Amygdala (tissue), 56 donors: ENCODE results near the gene NTN5.
A peak's percentile ranks its signal among the peaks of the same experiment; 100 is the strongest.
"Not testable (repeated sequence)": the region's sequence is repeated elsewhere in the genome, so short reads cannot be mapped to it uniquely, and the experiment has no call there.

Experiments used
- DNase-seq, 56 donors: peaks; one replicate each; lab custom pipeline; 2025; lab: John Stamatoyannopoulos, UW

Gene NTN5

DNA sequence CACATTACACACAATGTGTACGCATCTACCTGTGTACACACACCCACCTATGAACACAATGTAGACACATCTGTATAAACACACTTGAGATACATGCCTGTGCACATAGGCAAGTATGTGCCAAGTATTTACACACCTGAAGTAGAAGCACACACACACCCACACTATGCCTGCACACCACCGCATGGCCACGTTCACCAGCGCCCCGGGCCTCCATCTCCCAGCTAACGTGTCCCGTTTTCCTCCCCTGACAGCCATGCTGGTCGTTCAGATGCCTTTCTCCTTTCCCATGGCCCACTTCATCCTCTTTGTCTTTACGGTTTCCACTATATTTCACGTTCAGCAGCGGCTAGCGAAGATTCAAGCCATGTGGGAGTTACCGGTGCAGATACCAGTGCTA is 29.9 kb upstream of the NTN5 start:
- DNase-seq, result no peak

DNA sequence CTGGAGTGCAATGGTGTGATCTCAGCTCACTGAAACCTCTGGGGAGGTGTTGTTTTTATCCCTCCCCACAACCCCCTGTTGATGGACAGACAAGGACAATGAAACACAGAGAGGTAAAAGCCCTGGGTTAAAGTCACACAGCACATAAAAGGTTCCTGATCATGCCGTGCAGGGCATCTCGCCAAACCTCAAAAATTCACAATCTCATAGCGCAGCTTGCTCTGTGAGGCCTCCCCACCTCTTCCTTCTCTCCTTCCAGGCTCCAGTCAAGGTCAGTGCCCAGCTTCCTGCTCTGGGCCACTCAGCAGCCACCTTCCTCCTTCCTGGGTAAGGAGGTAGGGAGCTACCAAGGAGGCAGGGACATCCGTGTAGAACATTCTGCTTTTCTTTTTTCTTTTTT is 25.2 kb upstream of the NTN5 start:
- DNase-seq, result no peak

DNA sequence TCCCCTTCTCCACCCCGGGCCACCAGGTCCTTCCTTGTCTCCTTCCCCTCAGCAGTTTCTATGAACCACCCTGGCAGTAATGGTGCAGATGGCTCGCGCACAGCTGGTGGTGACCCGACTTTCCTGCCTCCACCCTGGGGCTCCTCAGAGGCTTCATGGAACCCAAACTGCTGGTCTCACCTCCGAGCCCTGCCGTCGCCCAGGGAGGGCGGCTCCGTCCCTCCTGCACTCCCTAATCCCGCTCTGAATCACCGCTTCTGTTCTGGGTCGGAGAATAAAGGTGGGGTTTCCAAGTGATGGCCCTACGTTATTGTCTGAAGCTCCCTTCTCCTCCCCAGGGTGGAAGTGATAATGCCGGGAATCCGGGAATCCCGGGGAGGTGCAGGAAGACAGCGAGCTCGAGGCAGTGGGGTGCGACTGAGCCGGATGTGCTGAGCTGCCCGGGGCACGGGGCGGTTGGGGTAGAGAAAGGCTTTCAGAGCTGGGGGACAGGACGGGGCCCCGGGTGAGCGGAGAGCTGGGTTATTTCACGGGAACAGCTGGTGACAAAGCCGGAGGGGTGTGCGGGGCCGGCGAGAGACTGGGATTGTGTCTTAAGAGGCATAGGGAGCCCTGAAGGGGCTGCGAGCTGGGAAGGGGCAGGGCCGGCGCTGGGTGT is 23.7 kb upstream of the NTN5 start:
- DNase-seq, result no peak

DNA sequence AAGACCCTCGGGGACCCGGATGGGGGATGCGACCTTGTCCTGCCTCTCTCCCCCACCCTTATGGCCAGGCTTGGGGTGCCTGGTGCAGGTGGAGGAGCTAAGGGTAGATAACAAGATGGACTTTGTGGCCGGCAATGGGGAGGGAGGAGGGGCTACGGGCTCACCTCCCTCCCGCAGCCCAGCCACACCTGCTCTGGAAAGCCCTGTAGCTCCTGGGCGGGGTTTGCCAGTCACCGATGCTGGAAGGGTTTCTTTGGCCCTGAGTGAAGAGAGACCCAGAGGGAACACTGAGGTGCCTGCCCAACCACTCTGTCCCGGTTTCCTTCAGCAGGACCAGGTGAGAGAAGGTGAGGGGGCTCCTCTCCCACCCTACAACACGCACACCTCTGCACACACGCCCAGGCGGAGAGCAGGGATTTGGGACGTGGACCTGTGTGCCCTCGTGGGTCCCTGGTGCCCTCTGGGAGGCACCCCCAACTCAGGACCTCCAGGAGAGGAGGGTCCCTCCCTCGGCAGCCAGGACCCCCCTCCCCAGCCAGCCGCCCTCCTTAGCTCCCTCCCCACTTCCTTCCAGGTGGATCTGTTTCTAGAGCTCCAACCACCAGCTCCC is 23.0 kb upstream of the NTN5 start, which contains the start of gene FUT2:
Gene FUT2, plus strand, starts transcription at position 229 of the 610 bp plus-strand sequence. CDS start 6,986 bp downstream, outside the sequence.
- no peak for DNase-seq

DNA sequence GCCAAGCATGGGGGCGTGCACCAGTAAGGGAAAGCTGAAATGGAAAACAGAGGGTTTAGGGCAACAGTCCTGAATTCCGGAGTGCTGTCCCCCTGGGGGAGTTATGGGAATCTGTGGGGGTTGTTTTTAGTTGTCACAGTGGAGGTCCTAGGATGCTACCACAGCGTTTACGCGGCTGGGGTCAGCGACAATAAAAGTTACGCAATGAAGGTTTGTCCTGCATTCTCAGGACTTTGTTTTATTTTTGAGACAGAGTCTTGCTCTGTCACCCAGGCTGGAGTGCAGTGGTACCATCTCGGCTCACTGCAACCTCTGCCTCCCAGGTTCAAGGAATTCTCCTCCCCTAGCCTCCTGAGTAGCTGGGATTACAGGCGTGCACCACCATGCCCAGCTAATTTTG is 20.8 kb upstream of the NTN5 start:
- DNase-seq, result not testable (repeated sequence)

DNA sequence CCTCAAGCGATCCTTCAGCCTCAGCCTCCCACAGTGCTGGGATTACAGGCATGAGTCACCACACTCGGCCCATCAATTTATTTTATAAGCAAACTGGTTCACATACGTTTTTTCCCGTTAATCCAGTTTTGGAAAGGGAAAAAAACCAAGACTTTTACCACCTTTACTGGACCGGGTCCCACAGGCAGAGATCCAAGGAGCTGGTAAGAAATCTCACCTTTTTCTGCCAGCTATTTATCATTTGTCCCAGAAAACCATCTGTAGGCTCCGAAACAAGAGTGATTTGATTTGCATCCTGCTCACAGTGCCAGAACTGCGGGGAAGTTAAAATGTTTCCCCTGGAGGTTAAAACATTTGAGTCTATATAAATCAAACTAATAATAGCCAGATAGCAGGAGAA is 16.6 kb upstream of the NTN5 start:
- DNase-seq, result no peak

DNA sequence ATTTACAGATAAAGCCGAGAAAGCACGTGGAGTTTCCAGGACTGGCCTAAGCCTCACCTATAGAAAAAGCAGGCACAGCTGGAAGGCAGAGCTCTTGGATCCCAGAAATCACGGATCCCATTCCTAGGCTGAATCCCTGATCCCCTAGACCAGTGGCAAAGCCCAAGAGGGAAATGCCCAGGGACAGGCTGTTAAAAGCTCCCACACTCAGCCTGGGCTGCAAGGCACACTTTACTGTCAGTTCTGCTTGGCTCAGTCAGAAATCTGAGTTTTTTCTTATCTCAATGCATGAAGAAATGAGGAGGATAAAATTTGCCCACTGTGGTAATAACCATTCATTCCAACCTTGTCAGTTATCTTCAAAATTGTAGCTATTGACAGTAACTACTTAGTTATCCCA is 15.0 kb upstream of the NTN5 start:
- no peak for DNase-seq

DNA sequence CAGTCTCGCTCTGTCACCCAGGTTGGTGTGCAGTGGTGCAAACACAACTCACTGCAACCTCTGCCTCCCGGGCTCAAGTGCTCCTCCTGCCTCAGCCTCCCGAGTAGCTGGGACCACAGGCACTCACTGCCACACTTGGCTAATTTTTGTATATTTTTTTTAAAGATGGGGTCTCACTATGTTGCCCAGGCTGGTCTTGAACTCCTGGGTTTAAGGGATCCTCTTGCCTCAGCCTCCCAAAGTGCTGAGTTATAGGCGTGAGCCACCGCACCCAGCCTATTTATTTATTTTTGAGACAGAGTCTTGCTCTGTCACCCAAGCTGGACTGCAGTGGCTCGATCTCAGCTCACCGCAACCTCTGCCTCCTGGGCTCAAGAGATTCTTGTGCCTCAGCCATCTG is 13.8 kb upstream of the NTN5 start:
- not testable (repeated sequence) for DNase-seq

DNA sequence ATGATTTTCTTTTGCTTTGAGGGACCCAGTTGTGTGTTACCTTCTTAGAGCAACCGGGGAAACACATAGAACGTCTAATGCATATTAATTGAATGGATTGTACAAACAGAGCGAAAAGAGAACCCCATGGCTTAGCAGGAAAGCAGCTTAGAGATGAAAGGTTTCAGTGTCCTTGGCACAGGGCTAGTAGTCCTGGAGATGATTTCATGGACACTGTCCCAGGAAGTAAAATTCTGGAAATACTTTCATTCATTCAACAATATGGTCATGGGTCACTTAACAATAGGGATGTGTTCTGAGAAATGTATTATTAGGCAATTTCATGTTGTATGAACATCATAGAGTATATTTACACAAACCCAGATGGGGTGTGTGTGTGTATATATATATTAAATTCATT is 13.3 kb upstream of the NTN5 start:
- peak in 1 of 56 donors; percentile 23 for DNase-seq

DNA sequence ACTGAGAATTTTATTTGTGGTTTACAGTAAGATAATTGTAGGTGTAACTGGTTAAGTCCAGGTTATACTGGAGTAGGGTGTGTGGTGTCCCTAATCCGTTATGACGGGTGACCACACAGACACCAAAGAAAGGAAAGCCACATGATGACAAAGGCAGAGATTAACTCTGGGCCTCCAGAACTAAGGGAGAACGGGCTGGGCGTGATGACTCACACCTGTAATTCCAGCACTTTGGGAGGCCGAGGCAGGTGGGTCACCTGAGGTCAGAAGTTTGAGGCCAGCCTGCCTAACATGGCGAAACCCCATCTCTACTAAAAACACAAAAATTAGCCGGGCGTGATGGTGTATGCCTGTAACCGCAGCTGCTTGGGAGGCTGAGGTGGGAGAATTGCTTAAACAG is 12.8 kb upstream of the NTN5 start:
- no peak for DNase-seq

DNA sequence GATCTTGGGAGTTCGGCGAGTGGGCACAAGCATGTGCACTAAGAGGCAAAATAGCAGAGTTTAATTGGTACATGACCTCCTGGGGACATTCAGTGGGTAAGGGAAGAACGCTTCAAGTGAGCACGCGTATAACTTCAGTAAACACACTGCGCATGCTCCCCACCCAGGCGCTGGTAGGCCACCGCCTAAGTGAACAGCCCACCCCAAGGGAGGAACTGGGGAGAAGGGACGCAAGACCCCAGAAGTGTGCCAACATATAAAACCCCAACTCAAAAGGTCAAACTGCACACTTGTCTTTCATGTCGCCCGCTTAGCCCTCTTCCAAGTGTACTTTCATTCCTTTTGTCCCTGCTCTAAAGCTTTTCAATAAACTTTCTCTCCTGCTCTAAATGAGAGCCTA is 10.5 kb upstream of the NTN5 start:
- DNase-seq, result peak; percentile 8 to 84 (median 54)

DNA sequence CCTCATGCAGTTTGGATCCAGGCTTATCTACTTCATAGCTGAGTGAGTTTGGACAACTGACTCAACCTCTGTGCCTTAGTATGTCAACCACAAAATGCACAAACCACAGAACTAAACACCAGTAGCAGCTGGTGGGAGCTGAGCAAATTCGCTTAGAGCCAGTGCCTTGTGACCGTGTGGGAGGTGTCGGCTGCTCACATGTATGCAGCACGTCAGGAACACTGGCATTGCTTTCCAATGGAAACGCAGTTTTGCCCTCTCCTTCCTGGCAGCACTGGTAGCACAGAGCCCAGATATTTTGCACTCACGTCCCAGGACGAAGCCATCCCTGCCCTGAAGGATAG is 8.3 kb upstream of the NTN5 start:
- peak in 24 of 56 donors; percentile 4 to 79 (median 22) for DNase-seq

DNA sequence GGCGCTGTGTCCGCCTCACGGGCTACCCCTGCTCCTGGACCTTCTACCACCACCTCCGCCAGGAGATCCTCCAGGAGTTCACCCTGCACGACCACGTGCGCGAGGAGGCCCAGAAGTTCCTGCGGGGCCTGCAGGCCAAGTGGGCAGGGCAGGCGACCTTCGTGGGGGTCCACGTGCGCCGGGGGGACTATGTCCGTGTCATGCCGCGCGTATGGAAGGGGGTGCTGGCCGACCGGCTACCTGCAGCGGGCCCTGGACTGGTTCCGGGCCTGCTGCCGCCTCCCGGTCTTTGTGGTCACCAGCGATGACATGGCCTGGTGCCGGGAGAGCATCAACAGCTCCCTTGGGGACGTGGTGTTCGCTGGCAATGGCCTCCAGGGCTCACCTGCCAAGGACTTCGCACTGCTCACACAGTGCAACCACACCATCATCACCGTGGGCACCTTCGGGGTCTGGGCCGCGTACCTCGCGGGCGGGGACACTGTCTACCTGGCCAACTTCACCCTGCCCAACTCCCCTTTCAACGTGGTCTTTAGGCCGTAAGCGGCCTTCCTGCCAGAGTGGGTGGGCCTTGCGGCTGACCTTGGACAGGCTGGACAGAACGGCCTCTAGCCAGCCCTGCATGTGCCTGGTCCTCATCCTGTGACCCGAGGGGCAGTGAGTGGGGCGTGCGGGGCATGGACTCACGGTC is 7.8 kb upstream of the NTN5 start:
- DNase-seq, result no peak

DNA sequence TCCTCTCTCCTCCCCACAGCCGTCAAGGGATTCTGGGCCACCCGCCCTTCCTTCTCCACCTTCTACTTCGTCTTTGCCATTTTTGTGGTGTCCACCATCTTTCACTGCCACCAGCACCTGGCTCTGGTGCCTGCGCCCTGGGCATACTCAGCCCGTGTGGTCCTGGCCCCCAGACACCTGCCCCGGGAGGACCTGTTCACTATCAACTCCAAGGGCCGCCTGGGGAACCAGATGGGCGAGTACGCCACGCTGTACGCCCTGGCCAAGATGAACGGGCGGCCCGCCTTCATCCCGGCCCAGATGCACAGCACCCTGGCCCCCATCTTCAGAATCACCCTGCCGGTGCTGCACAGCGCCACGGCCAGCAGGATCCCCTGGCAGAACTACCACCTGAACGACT is 7.2 kb upstream of the NTN5 start:
- not testable (repeated sequence) for DNase-seq

DNA sequence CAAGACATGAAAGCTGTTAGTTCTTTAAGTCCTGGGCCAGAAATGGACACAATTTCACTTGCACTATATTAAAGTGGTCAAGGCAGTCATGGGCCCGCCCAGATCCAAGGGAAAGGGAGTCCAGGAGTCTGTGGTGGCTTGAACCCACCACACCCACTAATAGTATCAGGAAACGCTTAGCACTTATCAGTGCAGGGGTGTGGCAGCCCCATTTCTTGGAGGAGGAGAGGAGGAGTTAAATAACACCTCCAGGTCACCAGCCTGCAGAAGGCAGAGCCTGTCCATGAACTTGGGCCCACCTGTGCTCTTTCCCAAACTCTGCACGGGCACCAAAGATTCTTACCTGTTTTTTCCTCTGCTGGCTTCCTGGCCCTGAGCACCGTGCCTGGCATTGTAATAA is 5.4 kb upstream of the NTN5 start:
- no peak for DNase-seq

DNA sequence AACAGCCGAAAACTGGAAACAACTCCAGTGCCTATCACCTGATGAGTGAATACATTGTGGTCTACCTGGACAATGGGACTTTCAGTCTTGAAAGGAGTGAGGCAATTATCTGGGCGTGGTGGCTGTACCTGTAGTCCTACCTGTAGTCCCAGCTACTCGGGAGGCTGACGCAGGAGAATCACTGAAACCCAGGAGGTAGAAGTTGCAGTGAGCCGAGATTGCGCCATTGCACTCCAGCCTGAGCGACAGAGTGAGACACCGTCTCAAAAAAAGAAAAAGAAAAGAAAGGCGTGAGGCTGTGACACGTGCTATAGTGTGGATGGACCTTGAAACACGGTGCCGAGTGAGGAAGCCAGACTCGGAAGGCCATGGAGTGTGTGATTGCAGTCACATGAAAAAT is 4.1 kb upstream of the NTN5 start:
- DNase-seq, result no peak

DNA sequence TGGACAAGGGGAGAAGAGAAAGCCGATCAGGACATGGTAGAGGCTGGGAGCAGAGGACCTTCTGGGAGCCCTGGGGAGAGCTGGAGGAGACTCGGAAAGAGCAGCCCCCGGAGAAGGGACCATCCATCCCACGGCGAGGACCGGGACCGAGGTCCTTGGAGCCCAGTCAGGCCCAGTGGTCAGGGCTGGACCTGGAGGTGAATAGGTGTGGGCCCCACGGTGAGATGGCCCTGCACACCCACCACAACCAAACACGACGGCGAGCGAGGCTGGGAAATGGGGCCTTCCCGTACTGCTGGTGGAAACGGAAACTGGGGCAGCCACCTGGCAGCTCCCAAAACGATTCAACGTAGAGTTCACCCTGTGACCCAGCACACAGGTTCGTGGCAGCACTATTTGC is 3.7 kb upstream of the NTN5 start:
- no peak for DNase-seq

DNA sequence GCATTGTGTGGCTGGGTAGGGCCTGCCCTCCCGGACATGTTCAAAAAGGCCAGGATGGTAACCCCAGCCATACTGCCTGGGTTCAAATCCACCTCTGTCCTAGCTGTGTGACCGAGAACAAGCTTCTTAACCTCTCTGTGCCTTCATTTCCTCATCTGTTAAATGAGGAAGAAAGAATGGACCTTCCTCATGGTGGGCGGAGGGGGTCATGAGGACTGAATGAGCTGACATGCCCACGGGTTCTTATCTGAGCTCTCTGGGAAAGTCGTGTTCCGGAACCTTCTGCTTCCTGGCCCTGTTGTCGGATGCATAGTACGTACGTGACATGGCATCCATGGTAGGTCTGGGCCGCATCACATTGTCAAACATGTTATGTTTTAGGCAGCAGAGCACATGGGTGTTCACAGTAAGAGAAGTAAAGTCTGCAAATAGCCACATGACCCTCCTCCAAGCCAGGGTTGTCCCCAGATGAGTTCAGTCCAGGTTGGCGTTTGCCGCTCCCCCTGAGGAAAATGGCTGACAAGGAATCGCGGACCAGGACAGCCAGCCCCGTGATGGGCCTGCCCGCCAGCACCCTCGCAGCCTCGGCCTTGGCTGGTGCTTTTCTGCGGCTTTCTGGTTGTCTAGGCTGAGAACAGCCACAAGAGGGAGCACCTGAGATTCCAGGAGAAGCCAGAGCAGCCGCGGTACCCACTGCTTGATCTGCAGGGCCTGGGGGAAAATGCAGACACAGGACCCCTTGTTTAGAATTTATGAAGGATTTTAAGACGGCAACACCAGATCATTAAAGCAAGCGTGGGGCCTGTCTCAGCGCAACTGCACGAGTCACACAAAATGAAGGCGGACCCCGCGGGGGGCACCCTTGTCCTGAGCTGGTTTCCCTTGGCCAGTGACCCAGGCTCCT is 2.4 kb upstream of the NTN5 start:
- peak in 55 of 56 donors; percentile 12 to 94 (median 74) for DNase-seq

DNA sequence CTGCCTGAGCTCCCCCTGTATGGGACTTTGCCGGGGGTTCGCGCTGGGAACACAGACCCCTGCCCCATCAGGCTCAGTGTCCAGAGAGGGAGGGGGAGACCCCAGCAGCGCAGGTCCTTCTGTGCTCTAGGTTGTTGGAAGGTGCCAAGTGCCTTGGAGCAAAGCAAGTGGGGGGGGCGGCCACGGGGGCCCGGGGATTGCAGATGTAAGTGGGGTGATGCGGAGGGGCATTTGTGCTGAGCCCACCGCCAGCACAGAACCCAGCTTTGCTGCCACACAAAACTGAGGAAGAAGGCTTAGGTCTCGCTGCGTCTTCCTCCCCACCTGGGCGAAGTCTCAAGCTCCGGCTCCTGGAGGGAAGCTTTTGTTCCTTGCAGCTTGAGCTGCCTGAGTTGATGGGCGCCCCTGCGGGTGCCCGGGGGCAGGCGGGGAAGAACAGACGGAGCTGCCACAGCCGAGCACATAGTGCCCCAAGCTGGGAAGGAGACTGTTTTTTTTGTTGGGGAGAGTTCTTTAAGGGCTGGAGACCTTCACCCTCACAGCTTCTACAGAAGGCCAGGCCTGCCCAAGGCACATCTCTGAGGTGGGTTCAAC is 1.5 kb upstream of the NTN5 start:
- DNase-seq, result no peak

DNA sequence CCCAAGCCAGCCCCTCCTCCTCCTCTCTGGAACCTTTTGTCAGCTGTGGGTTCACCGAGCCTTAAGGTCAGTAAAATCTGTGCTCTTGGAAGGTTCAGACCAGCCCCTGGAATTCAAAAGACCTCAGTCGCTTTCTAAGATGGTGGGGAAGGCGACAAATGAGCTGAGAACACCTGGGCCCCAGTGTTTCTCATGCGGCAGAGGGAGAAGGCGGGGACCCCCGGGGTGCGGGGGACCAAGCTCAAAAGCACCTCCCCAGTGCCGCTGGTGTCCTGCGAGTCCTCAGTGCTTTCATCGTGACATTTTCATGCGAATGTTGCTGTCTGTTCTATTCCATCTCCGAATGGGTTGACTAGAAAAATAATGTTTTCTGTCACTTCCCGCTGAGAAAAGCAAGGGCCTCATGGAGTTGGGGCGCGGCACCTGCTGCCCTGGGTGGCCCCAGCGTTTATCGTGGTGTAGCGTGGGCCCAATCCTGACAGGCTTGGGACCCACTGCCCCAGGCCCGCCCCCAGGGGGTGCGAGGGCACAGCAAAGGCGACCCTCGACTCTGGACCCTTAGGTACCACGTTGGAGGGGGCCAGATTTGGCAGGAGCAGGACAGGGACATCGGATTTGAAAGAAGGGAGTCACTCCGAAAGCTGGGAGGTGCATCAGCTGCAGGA is 751 bp upstream of the NTN5 start:
- no peak for DNase-seq
